ENCODE data around the gene TMEM266.

Gene TMEM266

DNA sequence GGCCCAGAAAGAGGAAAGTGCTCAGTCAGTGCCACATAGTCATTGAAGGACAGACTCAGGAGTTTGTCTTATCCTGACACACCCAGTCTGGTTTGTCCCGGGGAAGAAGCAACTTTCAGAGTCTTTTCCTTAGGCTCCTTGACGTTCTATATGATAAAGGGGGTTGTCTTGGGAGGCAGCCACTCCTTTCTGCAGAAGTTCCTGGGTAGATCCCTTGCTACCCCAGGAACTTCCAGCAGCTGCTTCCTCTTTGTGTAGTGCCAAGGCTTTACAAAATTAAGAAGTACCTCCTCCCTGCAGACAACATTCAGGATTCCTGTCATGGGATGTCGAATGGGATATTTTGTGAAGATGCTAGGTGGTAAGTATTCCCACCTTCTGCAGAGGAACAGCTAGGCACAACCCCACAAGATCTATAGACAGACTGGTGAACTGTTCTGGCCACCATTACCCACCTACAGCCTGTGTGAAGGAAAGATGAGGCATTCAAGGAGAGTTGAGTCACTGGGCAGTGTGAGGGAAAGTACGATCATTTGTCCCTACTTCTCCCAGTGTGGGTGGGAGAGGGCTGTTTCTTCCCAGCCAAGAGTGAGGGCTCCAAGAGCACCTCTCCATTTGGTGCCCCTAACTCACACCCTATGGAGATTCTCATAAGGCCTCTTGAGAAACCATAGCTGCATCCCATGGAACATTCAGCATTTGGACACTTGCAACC lies 11.3 kb downstream of the TMEM266 start (continued):
- no peak for TF ChIP-seq RARB (CRISPR knock-in tag; IDR thresholded peaks at IDR 0.05)

DNA sequence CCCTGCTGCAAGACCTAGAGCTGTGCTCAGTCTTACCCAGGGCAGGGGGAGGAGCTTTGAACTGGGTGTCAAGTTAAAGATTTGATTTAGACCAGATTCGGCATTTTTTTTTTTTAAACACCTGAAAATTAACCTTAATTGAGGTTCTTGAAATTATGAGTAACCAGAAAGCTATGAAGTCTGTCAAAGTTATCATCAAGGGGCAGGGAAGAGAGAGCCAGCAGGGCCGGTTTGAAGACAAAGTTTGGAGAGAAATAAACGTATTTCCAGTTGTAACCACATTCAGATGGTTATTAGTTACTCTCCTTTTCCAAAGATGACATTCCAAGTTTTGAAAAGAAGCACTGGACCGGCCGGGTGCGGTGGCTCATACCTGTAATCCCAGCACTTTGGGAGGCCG lies 12.0 kb downstream of the TMEM266 start:
- TF ChIP-seq OSR1 (CRISPR knock-in tag; IDR thresholded peaks at IDR 0.05) (no peak), GLIS3 (CRISPR knock-in tag; IDR thresholded peaks at IDR 0.05) (no peak), BACH2 (CRISPR knock-in tag; IDR thresholded peaks at IDR 0.05; ENCODE audit: borderline replicate concordance) (no peak), RARB (CRISPR knock-in tag; IDR thresholded peaks at IDR 0.05) (no peak), ZNF70 (CRISPR knock-in tag; IDR thresholded peaks at IDR 0.05) (no peak), PPARA (CRISPR knock-in tag; IDR thresholded peaks at IDR 0.05; ENCODE audit: borderline replicate concordance) (no peak)
- TF ChIP-seq, protein P1, sequence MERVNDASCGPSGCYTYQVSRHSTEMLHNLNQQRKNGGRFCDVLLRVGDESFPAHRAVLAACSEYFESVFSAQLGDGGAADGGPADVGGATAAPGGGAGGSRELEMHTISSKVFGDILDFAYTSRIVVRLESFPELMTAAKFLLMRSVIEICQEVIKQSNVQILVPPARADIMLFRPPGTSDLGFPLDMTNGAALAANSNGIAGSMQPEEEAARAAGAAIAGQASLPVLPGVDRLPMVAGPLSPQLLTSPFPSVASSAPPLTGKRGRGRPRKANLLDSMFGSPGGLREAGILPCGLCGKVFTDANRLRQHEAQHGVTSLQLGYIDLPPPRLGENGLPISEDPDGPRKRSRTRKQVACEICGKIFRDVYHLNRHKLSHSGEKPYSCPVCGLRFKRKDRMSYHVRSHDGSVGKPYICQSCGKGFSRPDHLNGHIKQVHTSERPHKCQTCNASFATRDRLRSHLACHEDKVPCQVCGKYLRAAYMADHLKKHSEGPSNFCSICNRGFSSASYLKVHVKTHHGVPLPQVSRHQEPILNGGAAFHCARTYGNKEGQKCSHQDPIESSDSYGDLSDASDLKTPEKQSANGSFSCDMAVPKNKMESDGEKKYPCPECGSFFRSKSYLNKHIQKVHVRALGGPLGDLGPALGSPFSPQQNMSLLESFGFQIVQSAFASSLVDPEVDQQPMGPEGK (CRISPR knock-in tag; IDR thresholded peaks at IDR 0.05; ENCODE audit: borderline replicate concordance): no peak
- TF ChIP-seq, protein P2, sequence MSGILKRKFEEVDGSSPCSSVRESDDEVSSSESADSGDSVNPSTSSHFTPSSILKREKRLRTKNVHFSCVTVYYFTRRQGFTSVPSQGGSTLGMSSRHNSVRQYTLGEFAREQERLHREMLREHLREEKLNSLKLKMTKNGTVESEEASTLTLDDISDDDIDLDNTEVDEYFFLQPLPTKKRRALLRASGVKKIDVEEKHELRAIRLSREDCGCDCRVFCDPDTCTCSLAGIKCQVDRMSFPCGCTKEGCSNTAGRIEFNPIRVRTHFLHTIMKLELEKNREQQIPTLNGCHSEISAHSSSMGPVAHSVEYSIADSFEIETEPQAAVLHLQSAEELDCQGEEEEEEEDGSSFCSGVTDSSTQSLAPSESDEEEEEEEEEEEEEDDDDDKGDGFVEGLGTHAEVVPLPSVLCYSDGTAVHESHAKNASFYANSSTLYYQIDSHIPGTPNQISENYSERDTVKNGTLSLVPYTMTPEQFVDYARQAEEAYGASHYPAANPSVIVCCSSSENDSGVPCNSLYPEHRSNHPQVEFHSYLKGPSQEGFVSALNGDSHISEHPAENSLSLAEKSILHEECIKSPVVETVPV (CRISPR knock-in tag; IDR thresholded peaks at IDR 0.05): no peak
- TF ChIP-seq, protein P3, sequence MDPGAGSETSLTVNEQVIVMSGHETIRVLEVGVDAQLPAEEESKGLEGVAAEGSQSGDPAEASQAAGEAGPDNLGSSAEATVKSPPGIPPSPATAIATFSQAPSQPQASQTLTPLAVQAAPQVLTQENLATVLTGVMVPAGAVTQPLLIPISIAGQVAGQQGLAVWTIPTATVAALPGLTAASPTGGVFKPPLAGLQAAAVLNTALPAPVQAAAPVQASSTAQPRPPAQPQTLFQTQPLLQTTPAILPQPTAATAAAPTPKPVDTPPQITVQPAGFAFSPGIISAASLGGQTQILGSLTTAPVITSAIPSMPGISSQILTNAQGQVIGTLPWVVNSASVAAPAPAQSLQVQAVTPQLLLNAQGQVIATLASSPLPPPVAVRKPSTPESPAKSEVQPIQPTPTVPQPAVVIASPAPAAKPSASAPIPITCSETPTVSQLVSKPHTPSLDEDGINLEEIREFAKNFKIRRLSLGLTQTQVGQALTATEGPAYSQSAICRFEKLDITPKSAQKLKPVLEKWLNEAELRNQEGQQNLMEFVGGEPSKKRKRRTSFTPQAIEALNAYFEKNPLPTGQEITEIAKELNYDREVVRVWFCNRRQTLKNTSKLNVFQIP (CRISPR knock-in tag; IDR thresholded peaks at IDR 0.05; ENCODE audit: borderline replicate concordance, low read depth): no peak
- ATAC-seq: no peak

DNA sequence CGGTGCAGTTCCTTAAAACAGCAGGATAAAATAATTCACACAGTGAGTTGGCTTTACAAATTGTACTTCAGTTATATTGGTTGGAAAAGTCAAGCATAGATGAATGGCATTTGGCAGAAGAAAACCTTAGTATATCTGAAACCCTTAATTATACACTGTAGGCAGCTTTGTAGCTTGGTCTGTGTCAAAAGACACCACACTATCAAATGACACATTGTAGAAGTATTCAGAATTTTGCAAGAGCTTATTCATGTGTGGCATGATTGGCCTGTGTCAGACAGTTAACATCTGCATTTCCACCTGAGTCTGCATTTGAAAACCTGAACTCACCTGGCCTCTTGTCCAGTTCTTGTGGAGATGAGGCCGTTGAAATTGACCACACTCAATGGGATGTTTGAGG lies 13.8 kb downstream of the TMEM266 start:
- no peak for ATAC-seq
- TF ChIP-seq OSR1 (CRISPR knock-in tag; IDR thresholded peaks at IDR 0.05) (no peak), SNAI2 (CRISPR knock-in tag; IDR thresholded peaks at IDR 0.05) (no peak), ZFP30 (CRISPR knock-in tag; IDR thresholded peaks at IDR 0.05) (no peak), ZC3H10 (CRISPR knock-in tag; IDR thresholded peaks at IDR 0.05) (no peak), RARB (CRISPR knock-in tag; IDR thresholded peaks at IDR 0.05) (no peak), ARNTL (CRISPR knock-in tag; IDR thresholded peaks at IDR 0.05; ENCODE audit: borderline replicate concordance, low read depth) (no peak), ZFP3 (CRISPR knock-in tag; IDR thresholded peaks at IDR 0.05) (no peak), TOX (CRISPR knock-in tag; IDR thresholded peaks at IDR 0.05; ENCODE audit: borderline replicate concordance) (no peak), ISL1 (CRISPR knock-in tag; IDR thresholded peaks at IDR 0.05) (no peak), GLIS3 (CRISPR knock-in tag; IDR thresholded peaks at IDR 0.05) (no peak), CSDC2 (CRISPR knock-in tag; IDR thresholded peaks at IDR 0.05) (no peak), ZNF565 (CRISPR knock-in tag; conservative IDR thresholded peaks at IDR 0.05; ENCODE audit: low read depth) (no peak), TCF4 (CRISPR knock-in tag; IDR thresholded peaks at IDR 0.05; ENCODE audit: borderline replicate concordance) (no peak)
- TF ChIP-seq, protein P4, sequence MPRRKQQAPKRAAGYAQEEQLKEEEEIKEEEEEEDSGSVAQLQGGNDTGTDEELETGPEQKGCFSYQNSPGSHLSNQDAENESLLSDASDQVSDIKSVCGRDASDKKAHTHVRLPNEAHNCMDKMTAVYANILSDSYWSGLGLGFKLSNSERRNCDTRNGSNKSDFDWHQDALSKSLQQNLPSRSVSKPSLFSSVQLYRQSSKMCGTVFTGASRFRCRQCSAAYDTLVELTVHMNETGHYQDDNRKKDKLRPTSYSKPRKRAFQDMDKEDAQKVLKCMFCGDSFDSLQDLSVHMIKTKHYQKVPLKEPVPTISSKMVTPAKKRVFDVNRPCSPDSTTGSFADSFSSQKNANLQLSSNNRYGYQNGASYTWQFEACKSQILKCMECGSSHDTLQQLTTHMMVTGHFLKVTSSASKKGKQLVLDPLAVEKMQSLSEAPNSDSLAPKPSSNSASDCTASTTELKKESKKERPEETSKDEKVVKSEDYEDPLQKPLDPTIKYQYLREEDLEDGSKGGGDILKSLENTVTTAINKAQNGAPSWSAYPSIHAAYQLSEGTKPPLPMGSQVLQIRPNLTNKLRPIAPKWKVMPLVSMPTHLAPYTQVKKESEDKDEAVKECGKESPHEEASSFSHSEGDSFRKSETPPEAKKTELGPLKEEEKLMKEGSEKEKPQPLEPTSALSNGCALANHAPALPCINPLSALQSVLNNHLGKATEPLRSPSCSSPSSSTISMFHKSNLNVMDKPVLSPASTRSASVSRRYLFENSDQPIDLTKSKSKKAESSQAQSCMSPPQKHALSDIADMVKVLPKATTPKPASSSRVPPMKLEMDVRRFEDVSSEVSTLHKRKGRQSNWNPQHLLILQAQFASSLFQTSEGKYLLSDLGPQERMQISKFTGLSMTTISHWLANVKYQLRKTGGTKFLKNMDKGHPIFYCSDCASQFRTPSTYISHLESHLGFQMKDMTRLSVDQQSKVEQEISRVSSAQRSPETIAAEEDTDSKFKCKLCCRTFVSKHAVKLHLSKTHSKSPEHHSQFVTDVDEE (CRISPR knock-in tag; IDR thresholded peaks at IDR 0.05): no peak
- TF ChIP-seq, protein P2 (CRISPR knock-in tag; IDR thresholded peaks at IDR 0.05): no peak
- TF ChIP-seq, protein P3 (CRISPR knock-in tag; IDR thresholded peaks at IDR 0.05; ENCODE audit: borderline replicate concordance, low read depth): no peak
- TF ChIP-seq, protein P5, sequence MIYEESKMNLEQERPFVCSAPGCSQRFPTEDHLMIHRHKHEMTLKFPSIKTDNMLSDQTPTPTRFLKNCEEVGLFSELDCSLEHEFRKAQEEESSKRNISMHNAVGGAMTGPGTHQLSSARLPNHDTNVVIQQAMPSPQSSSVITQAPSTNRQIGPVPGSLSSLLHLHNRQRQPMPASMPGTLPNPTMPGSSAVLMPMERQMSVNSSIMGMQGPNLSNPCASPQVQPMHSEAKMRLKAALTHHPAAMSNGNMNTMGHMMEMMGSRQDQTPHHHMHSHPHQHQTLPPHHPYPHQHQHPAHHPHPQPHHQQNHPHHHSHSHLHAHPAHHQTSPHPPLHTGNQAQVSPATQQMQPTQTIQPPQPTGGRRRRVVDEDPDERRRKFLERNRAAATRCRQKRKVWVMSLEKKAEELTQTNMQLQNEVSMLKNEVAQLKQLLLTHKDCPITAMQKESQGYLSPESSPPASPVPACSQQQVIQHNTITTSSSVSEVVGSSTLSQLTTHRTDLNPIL (CRISPR knock-in tag; IDR thresholded peaks at IDR 0.05; ENCODE audit: low read depth): no peak
